Middle frontal gyrus (tissue), 1 donor: ENCODE data around the gene DAAM1.
A peak's percentile ranks its signal among the peaks of the same experiment; 100 is the strongest.

Experiments
- DNase-seq: peaks from one replicate; pipeline ENCODE4 v3.0.0-alpha.2; 2015; ENCODE audit warnings: low spot score; ENCODE audit errors: extremely low spot score

DAAM1 gene

DNA sequence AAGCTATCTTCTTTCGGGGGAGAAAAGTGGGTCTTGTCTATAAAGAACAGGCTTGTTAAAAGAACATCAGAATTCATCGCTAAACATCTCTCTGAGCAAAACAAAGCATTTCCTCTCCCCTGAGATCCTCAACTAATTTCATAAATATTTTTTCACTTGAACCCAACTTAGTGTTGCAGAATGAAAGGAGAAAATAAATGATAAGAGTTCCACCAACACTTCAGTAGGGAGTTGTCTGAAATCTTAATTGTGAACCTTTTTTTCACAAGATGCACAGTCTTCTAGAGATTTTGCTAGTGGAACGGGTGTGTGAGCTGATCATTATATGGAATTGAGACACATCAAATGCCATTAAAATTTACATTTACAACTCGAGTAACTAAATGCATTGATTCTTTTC lies 1.3 kb upstream of the DAAM1 start:
- no peak for DNase-seq

DNA sequence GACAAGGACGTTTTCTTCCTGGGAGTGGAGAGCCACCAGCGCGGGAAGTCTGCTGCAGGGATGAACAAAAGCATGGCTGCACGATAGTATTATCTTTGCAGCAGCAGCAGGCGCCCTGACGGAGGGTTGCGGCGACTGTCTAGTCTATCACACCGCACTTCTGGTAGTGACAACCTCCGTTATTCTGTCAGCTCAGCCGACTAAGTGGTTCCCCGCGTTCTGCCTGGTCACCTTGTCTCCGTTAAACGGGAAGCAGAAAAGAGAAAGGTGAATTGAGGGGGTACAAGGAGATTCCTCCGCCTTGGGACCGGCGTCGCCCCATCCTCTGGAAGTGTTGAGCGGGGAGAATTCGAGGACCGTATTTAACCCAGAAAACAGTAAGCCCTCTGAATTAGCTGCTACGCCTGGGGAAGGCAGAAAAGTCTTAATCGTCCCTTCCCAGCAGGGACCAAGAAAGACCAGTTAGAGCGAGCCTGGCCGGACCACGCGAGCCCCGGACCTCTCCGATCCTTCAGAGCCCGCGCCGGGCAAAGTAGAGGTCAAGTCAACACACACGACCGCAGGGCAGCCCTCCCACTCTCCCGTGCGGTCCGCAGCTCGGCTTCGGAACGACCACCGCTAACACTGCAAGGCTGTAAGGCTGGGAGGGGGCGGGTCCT lies 536 bp upstream of the DAAM1 start:
- no peak for DNase-seq

DNA sequence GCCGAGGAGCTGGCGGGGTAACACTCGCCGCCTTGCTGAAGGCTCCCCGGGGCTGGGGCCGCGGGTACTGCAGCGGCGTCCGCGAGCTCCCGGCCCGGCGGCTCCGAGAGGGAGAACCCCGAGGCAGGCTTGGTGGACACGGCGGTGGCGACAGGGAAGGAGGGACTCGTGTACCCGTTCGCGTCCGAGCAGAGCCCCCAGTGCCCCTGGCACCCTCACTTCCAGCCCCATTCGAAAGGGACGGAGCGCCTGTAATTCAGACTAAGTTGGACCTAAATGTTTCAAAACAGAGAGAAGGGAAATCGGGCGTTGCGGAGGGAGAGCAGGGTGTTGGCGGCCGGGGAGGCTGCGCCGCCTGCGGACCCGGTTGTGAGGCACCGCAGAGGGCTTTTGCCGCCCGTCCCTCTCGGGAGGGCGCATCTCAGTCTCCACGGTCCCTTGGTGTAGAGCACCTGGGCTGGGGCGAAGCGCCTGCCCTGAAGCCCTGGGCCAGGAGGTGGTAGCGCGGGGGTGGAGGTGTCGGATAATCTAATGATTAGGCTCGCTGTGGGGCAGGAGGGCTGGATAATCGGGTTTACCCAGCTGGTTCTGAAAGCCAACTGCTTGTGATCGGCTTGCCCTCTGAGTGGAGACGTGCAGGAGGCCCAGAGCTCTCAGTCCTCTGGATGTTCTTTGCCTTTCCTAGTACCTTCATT lies 771 bp downstream of the DAAM1 start:
- no peak for DNase-seq

DNA sequence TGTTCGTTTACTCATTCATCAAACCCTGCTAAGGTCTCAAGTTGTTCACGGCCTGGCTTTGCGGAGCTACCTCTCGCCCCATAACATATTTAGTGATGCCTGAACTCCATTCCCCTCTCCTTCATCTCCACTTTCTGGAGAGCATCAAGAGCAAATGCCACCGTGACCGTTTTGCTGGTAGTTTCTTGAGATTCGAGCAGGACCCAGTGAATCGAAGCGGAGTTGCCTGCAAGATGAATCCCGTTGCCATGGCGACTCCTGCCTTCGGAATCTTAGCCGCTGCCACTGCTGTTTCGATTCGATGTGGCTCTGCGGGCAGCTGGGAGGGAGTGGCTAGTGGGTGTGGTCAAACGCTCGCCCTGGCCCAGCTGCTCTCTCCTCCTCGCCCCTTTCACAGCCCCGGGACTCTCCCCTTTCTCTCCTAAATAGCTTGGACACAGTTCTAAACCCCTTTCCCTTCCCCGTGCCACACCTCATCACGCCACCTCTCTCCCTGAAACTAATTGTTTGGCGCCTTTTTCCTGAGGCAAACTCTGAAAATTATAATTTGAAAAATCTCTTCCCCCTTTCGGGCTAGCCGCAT lies 1.4 kb downstream of the DAAM1 start:
- peak; percentile 63 for DNase-seq

DNA sequence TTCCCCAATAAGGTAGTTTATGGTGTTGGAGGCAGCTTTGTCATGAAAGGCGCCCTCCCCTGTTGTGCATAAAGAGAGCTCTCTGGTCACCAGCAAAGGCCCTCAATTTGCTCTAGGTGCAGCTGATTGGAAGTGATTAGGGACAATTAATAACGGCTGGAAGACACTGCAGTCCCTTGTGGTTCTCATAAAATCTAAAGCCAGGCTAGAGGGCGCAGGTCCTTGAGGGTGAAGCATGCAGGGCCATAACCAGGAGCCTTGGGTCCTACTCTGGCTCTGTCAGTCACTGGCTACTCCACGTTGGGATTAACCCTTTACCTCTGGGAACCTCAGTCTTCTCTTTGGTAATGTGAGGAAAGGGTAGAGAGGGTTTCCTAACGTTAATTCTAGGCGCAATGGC lies 1.9 kb downstream of the DAAM1 start:
- no peak for DNase-seq

DNA sequence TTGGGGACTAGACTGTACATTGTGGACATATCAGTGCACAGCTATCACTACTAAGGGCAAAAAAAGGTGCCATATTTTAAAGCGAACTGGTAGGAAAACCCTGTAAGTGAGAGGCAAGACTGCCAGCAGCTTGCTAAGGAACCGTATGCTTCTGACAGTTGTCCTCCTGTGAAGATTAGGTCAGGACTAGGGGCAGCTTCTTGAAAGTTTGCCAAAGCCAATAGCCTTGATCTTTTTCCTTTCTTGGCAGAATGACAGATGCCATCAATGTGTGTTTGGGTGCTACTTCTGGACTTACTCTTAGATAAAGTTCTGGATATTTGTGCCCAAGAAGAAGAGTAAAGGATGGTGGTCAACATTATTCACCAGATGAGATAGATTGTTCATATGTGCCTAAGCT lies 7.4 kb downstream of the DAAM1 start:
- no peak for DNase-seq

DNA sequence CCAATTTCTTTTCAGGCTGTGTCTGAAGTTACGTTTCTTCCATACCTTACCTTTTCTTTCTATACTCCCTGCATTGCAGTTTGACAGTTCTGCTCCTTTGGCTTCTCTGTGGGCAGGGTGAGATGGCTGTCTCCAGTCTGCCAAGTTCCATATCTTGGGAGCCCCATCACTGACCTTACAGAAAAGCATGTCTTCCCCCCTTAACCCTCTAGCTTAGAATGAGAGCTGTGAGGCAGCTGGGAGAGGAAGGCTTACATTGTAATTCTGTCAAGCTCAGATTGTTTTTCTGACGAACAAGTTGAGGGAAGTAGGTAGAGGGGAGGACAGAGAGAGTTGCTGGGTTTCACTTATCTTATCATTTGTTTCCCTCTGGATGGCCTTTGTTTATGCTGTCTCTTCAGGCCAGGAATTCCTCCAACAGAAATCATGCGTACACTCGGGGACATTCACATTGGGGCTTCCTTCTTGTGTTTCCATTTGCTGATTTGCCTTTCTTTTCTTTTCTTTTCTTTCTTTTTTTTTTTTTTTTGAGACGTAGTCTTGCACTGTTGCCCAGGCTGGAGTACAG lies 9.3 kb downstream of the DAAM1 start:
- DNase-seq = no peak

DNA sequence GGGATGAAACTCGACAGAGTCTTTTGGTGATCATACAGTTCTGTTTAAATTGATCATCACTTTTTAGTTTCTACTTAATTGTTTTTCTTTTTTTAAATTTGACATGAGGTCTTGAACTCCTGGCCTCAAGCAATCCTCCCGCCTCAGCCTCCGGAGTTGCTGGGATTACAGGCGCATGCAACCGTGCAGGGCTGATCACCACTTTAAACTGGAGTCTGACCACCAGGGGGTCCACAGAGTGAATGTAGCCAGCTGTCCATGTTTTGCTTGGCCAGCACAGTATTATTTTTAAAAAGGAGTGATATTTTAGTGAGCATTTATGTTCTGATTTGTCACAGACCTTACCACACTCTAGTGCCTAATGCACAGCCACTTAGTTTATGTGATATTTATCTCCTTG lies 10.7 kb downstream of the DAAM1 start:
- no peak for DNase-seq

DNA sequence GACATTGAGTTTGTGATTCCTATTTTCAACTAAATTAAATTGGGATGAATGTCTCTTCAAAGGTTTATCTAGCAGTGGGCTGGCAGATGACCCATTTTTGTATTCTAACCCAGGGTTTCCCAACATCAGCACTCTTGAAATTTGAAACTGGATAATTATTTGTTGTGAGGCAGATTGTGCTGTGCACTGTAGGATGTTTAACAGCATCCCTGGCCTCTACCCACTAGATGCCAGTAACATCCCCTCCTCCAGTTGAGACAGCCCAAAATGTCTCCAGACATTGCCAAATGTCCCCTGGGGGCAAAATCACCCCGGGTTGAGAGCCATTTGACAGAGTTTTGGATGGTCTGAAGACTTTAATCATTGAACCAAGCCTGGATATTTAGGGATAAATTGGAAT lies 11.1 kb downstream of the DAAM1 start:
- no peak for DNase-seq

DNA sequence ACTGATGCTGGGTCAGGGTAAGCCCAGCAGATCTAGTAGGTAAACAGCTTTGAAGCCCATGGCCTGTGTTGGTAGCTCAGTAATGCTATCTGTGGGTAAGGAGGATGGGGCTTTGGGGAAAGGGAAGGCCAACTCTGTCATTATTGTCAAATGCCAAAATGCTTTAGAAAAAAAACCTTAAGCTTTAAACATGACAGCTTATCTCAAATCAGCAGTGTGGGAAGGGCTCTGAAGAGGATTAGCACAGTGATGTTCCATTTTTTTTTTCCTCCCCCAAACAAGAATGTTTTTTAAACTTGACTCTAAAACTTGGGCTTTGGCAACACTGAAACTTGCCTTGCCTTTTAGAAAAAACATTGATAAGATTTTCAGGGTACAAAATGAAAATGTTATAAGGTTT lies 11.7 kb downstream of the DAAM1 start:
- DNase-seq = no peak

DNA sequence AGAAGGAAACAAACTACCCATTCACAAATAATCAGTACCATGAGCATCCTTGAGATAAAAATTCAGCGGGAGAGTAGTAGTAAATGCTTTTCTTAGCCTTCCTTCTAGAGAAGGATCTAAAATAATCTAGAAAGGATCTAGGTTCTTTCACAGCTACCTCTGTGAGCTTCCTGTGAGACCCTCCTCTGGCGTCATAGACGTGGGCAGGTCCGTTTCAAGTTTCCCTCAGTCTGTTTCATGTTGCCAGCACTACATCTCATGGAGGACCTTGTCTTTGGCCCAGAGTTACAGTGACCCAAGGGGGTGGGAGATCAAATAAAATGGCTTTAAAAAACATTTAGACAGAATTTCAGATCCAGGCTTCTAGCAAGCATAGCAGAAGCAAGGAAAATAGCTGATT lies 13.6 kb downstream of the DAAM1 start:
- DNase-seq = no peak

DNA sequence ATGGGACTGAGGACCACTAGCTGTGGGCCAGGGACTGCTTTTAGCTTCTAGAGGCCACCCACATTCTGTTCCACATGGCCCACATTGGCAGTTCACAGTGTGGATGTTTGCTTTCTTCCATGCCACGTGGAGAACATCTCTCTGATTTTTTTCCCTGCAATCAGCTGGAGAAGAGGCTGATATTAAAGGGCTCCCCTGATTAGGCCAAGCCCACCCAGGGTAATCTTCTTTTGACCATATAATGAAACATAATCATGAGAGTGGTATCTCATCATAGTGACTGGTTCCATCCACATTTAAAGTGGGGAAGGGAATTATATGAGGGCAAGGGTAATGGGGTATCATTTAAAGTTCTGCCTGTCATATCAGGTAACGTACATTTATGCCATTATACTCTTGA lies 15.8 kb downstream of the DAAM1 start:
- DNase-seq = no peak

DNA sequence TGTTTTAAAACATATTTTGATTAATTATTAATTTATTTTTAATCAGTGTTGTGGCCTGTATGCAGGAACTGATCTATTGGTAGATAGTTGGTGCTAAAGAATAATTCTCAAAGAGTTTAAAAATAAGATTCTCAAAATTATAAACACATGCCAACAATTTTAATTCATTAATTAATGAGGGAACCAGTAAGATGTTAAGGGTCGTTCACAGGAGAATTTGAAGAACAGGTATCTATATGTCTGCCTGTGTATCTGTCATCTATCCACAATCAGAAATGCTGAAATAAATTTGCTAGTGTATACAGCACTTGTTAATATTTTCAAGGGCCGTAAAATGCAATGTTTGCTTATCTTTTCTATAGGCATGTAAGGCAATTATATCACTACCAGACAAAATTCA lies 18.4 kb downstream of the DAAM1 start:
- no peak for DNase-seq

DNA sequence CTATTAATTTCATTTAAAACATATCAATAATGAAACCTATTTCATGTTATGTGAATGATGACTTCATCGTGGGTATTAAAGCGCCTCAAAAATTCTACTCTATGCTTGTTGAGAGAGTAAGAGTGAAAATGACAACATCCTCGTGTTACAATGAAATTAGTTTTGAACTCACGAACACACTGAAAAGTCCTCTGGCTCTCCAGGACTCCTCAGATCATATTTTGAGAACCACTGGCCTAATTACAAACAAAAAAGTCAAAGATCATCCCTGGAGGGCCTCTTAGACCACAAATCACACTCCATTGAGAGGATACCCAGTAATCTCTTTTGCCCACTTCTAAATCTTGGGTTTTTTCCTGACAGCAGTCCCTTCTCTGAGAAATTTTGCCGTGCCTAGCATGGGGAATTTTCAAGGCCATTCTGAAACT lies 19.1 kb downstream of the DAAM1 start:
- no peak for DNase-seq

DNA sequence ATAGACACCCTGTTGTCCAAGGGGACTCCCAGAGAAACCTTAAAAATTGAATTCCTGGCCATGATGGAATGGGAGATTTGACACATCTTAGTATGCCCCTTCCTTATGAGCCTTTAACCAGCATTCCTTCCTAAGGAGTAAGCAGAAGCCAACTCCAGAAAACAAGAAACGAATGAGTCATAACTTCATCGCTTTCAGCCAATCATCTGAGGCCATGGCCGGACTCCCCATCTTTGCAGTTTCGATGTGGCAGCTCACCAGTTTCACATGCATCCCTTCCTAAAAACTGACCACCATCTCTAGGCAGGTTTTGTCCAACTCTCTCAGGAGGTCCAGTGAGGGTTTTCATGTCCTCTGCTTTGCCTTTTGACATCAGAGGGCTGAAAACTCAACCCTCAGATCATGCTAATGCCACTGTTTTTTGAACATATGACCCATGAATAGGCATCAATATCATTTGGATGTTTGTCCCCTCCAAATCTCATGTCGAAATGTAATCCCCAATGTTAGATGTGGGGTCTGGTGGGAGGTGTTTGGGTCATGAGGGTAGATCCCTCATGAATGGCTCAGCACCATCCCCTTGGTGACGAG lies 19.9 kb downstream of the DAAM1 start:
- no peak for DNase-seq

DNA sequence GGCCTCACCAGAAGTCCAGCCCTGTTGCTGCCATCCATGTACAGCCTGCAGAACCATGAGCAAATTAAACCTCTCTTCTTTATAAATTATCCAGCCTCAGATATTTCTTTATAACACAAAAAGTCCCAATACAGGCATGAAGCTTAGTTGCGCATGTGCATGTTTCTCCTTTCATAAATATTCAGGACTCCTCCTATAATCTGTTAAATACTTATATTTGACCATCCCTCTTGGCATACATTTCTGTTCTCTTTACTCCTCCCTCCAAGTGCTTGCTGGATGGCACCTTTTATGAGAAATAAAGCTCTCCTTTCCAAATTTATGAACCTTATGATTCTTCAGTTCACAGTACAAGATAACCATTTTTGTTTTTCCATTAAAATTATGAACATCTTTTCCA lies 20.5 kb downstream of the DAAM1 start:
- no peak for DNase-seq

DNA sequence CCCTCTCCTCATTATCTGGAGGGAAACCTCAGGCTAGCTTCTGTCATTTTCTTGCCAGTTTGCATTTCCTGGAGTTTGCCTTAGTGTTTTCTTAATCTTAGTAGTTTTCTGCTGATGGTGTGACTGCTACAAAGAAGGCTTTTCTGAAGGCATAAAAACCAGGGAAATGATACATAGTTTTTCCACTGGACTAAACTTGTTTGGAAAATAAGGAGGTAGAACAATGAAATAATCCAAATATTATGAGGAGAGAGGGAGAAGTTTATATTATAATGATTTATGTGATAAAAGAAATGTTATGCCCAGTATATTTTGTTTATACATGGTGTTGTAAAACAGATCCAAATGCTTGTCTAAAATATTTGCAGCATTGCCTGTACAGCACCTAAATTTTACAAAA lies 22.2 kb downstream of the DAAM1 start:
- DNase-seq = no peak

DNA sequence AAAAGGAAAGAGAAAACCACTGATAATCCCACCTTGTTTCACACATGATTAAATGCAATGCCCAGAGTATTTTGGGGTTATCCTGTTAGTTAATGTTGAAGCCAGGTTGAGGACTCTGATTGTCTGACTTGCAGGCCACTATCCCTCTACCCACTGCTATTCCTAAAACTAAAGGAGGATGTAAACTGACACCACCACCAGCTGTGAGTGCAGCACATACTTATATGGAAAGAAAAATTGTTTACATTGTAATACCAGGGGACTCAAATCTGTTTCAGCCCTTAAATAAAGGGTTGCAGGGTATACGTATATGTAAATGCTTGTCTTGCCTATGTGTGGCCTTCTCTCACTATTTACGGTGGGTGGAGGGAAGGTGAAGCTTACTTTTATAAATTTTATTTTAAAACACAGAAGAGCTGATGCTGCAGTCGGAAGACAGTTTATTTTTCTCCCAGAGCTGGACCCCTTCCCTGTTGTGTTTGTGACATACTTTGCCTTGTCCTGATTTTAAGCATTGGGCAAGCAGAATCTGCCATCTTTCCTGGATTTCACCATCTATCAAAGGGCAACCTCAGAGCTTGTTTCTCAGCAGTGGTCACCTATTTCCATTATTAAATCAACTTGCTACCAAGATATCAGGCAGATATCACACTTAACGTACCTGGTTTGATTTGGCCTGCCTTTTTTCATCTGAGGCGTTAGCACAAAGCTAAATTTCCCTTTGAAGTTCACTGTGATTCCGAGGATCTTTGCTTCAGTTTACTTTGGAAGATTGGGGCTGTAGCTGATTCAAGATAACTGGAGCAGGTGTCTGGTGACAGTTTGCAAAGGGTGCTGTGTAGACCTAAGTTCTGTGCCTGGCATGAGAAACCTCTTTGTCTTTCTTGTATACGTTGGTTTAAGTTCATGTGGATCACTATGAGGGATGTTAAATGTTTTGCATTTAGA lies 25.2 kb downstream of the DAAM1 start:
- no peak for DNase-seq

DNA sequence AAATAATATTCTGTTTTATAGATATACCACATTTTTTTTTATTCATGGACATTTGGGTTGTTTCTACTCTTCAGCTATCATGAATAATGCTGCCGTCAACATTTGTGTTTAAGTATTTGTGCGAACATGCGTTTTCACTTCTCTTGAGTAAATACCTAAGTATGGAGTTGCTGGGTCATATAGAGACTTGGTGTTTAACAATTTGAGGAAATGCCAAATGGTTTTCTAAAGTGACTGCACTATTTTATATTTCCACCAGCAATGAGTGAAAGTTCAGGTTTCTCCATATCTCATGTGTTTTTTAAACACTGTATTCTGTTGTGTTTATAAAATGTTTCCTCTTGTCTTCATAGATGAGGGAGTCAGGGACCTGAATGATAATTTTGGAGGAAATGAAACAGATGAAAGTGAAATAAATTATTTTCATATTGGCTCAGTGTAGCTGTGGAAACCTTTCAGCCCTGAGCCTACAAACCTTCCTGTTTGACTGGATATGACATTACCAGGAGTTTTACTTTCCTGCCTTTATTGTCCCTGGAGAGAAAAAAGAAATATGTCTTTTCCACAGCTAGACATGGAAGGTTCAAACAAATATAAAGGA lies 26.3 kb downstream of the DAAM1 start:
- DNase-seq = no peak

DNA sequence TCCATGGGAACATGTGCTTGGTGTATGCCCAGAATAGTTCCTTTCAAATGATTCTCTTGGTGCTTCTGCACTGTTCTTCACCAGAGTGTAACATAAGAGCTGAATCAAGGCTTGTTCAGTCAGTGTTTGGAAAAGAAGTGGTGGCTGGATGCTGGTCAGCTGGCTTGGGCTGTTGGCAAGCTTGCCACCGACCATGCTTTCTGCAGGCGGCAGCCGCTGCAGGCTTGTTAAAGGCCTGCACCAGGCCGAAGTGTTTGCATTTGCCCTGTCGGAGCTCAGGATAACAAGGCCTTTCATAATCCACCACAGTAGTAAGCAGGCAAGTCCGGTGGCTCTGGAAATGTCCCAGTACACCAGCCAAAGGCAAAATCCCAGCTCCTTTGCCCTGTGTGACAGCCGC lies 26.9 kb downstream of the DAAM1 start:
- DNase-seq = peak; percentile 77

DNA sequence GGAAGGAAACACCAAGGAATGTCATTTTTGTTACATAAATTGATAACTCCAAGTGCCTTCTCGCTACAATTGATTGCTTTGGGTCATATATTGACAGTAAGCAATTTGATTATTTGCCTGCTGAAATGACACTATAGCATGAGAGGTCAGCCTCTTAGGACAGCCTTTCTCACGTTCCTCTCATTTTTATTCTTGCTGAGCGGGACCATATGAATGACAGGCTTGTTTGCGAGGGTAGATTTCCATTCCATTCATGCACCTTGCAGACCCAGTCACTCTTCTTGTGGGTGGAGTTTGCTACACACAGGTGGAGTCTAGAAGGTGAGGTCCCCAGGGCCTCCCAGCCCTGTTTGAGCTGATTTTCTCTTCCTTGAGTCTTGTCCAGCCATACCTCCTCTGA lies 27.3 kb downstream of the DAAM1 start:
- no peak for DNase-seq
